Activated naive CD4-positive, alpha-beta T cell (primary cell): Measurements from ENCODE around the gene WWOX.

Experiments used
- DNase-seq, 4 experiments: peaks; one replicate each; lab custom pipeline; 2025; lab: John Stamatoyannopoulos, UW

The WWOX gene

GRCh38 chr16:78953526-78953925, 854.1 kb downstream of the WWOX start:
- no peak for DNase-seq

GRCh38 chr16:78955206-78955605, 855.8 kb downstream of the WWOX start:
- no peak for DNase-seq

- DNase-seq = no peak
These were observed 857.4 kb downstream of the WWOX start for GRCh38 chr16:78956859-78957258.

GRCh38 chr16:78957317-78958100, 858.1 kb downstream of the WWOX start:
- DNase-seq = no peak

GRCh38 chr16:78961464-78961863, 862.0 kb downstream of the WWOX start:
- no peak for DNase-seq

- DNase-seq = no peak
These were observed 863.0 kb downstream of the WWOX start for GRCh38 chr16:78962457-78962929.

GRCh38 chr16:78967948-78968347, 868.5 kb downstream of the WWOX start:
- DNase-seq = no peak

GRCh38 chr16:78969721-78970120, 870.3 kb downstream of the WWOX start:
- DNase-seq = no peak

- no peak for DNase-seq
These were observed 871.2 kb downstream of the WWOX start for GRCh38 chr16:78970650-78971049.

GRCh38 chr16:78972006-78972405, 872.6 kb downstream of the WWOX start:
- no peak for DNase-seq

- no peak for DNase-seq
These were observed 873.5 kb downstream of the WWOX start for GRCh38 chr16:78972986-78973385.

GRCh38 chr16:78976212-78976611, 876.8 kb downstream of the WWOX start:
- no peak for DNase-seq

- no peak for DNase-seq
These were observed 881.4 kb downstream of the WWOX start for GRCh38 chr16:78980825-78981224.

GRCh38 chr16:78982096-78982744, 882.8 kb downstream of the WWOX start:
- no peak for DNase-seq

GRCh38 chr16:78984324-78984723, 884.9 kb downstream of the WWOX start:
- no peak for DNase-seq

- no peak for DNase-seq
These were observed 885.5 kb downstream of the WWOX start for GRCh38 chr16:78984887-78985464.

- DNase-seq = no peak
These were observed 886.5 kb downstream of the WWOX start for GRCh38 chr16:78985716-78986605.

- no peak for DNase-seq
These were observed 888.2 kb downstream of the WWOX start for GRCh38 chr16:78987666-78988065.

- DNase-seq = no peak
These were observed 889.0 kb downstream of the WWOX start for GRCh38 chr16:78988361-78988969.

- no peak for DNase-seq
These were observed 890.9 kb downstream of the WWOX start for GRCh38 chr16:78990309-78990701.

- DNase-seq = no peak
These were observed 892.5 kb downstream of the WWOX start for GRCh38 chr16:78992001-78992400.

GRCh38 chr16:78993346-78993745, 893.9 kb downstream of the WWOX start:
- no peak for DNase-seq
